PC-9 (cell line): ENCODE data around the gene TUBB.

Experiments used
- CTCF ChIP-seq: fragments of 200-600 bp; sonication (generic); conservative IDR thresholded peaks from 2 replicates; pipeline ENCODE4 v1.6.1; 2017; ENCODE audit warnings: mixed run types, antibody characterized with exemption, mild to moderate bottlenecking, moderate library complexity
- EZH2 ChIP-seq: fragments of 200-600 bp; sonication (generic); IDR thresholded peaks from 2 replicates; pipeline ENCODE4 v1.8.0; 2017; ENCODE audit warnings: antibody characterized with exemption, low read depth

GRCh38 chr6:30727920-30728553 lies 7.9 kb downstream of the TUBB start:
- TF ChIP-seq CTCF (no peak), EZH2 (no peak)
